Measurements from ENCODE around the gene NOTO. TPM values are rescaled to one million over a fixed set of nuclear protein-coding genes. Genes with fewer than 3 reads are reported as not detected.

The NOTO gene
- total and polyA plus RNA-seq, 2 donors (not counting 3 experiments of a cell fraction or from before 2014, with no cell fraction given) = not detected

DNA sequence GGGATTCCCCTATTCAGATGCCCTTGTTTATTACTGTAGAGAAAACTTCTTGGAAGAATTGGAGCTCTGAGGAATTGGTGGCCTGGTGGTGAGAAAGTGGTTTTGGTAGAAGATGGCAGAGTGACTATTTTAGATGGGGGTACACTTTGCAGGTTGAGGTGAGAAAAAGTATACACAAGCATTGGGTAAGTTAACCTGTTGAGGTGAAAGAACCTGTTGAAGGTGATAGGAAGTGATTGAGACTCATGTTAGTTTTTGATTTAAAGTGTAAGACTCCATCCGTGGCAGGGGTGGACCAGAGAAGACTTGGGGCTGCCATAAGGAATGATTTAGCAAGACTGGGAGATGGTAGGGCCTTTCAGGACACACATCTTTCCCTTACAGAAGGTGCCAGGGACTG is 34.8 kb downstream of the NOTO start:
- FAIRE-seq = no peak
- H3K4me3 ChIP-seq (replicated peaks in 1 of 3; ENCODE audit: insufficient read depth in 1 of 3, low read depth in 1 of 3, low read length in 3 of 3) = no peak overlapping the region
- dilution Hi-C loops (cut with MboI; ENCODE audit: extremely low pct_ligation_motif_present, low sequenced_read_pairs) (no loop called here), intact Hi-C loops (cut with micrococcal nuclease) (no loop called here)
- H3K36me3 ChIP-seq (ENCODE audit: control insufficient read depth in 2 of 2, extremely low read depth in 1 of 2, insufficient read depth in 2 of 2, low read length in 2 of 2) = peaks cover 0 to 14% of the 10 kb centered on the region in 2 experiments
- CTCF ChIA-PET = interaction anchor here (1.5 to 1.8 kb wide), 3 partner anchors 15 to 60 kb away, joined by 3 to 5 read pairs (median 3); no protein-coding TSS in a partner anchor
- H3K9me3 ChIP-seq (replicated peaks; ENCODE audit: control insufficient read depth, insufficient read depth, low read length) = no peaks in the 10 kb centered on the region
- POLR2A ChIA-PET = no interaction called here
- H4K20me1 ChIP-seq (replicated peaks; ENCODE audit: control insufficient read depth, extremely low read depth, insufficient read depth, low read length) = no peaks in the 10 kb centered on the region
- no peak overlapping the region for H3K9ac ChIP-seq (replicated peaks; ENCODE audit: extremely low read depth, insufficient read depth, low read length)
- H3K4me1 ChIP-seq (ENCODE audit: control insufficient read depth, extremely low read depth, insufficient read depth, low read length) = peaks cover 38% of the 10 kb centered on the region
- no peak overlapping the region for H2AFZ ChIP-seq (ENCODE audit: low read depth, low read length)
- no peaks in the 10 kb centered on the region for H3K27me3 ChIP-seq (ENCODE audit: control insufficient read depth in 2 of 2, insufficient read depth in 2 of 2, low read length in 2 of 2)
- no TSS peak for BruUV-seq (replicated peaks)
- H3K79me2 ChIP-seq (ENCODE audit: control insufficient read depth, insufficient read depth, low read length) = peaks cover 76% of the 10 kb centered on the region
- no peak overlapping the region for H3K4me2 ChIP-seq (ENCODE audit: insufficient read depth, low read length)
- DNase-seq (ENCODE audit: low read depth, low spot score) = no peak
- H3K9me1 ChIP-seq (replicated peaks; ENCODE audit: control insufficient read depth, extremely low read depth, insufficient read depth, low read length) = no peaks in the 10 kb centered on the region
- H3K27ac ChIP-seq (ENCODE audit: insufficient read depth, low read depth, low read length) = no peak overlapping the region
- no peak for TF ChIP-seq MAX (IDR thresholded peaks at IDR 0.05; ENCODE audit: insufficient read depth, insufficient read length)
- no peak for TF ChIP-seq MYC (IDR thresholded peaks at IDR 0.05; ENCODE audit: low read depth, low read length)
- no peak for TF ChIP-seq POLR2AphosphoS5 (IDR thresholded peaks at IDR 0.05; ENCODE audit: insufficient read depth, low read depth, low read length)

DNA sequence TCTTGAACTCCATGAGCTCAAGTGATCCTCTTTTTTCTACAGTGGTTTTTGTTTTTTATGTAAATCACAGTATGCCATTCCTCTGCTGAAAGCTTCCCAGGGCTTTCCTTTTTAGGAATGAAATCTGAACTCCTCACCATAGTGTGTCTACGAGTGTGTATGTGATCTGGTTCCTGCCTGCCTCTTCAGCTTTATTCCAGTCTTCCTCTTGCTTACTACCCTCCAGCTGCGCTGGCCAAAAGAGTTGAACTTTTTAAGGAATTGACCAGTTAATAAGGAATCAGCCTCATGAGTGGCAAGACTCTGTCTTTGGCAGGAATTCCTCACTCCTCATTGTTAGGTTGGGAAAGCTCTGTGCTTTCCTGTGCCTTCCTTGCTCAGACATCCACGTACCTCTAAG is 35.8 kb downstream of the NOTO start:
- H3K79me2 ChIP-seq (ENCODE audit: control insufficient read depth, insufficient read depth, low read length) = peaks cover 84% of the 10 kb centered on the region
- intact Hi-C loops (cut with micrococcal nuclease) (no loop called here), dilution Hi-C loops (cut with MboI; ENCODE audit: extremely low pct_ligation_motif_present, low sequenced_read_pairs) (no loop called here)
- H3K4me3 ChIP-seq (replicated peaks in 1 of 3; ENCODE audit: insufficient read depth in 1 of 3, low read depth in 1 of 3, low read length in 3 of 3) = no peak overlapping the region
- no peak overlapping the region for H2AFZ ChIP-seq (ENCODE audit: low read depth, low read length)
- H3K9me3 ChIP-seq (replicated peaks; ENCODE audit: control insufficient read depth, insufficient read depth, low read length) = no peaks in the 10 kb centered on the region
- H3K9me1 ChIP-seq (replicated peaks; ENCODE audit: control insufficient read depth, extremely low read depth, insufficient read depth, low read length) = no peaks in the 10 kb centered on the region
- DNase-seq (ENCODE audit: low read depth, low spot score) (no peak), FAIRE-seq (no peak)
- H4K20me1 ChIP-seq (replicated peaks; ENCODE audit: control insufficient read depth, extremely low read depth, insufficient read depth, low read length) = peaks cover 2% of the 10 kb centered on the region
- ChIA-PET CTCF (interaction anchor here (1.0 to 2.0 kb wide), 5 partner anchors 16 to 61 kb away, joined by 3 to 6 read pairs (median 5); no protein-coding TSS in a partner anchor), POLR2A (no interaction called here)
- H3K4me2 ChIP-seq (ENCODE audit: insufficient read depth, low read length) = no peak overlapping the region
- H3K9ac ChIP-seq (replicated peaks; ENCODE audit: extremely low read depth, insufficient read depth, low read length) = no peak overlapping the region
- H3K27ac ChIP-seq (ENCODE audit: insufficient read depth, low read depth, low read length) = peak overlapping the region; percentile 9
- H3K27me3 ChIP-seq (ENCODE audit: control insufficient read depth in 2 of 2, insufficient read depth in 2 of 2, low read length in 2 of 2) = no peaks in the 10 kb centered on the region
- H3K4me1 ChIP-seq (ENCODE audit: control insufficient read depth, extremely low read depth, insufficient read depth, low read length) = peaks cover 33% of the 10 kb centered on the region
- TF ChIP-seq GATA2 (IDR thresholded peaks at IDR 0.05; ENCODE audit: insufficient read depth, insufficient read length, low read depth, low read length) = no peak
- TF ChIP-seq POLR2A (IDR thresholded peaks at IDR 0.05; ENCODE audit: low read depth, low read length) = no peak
- TF ChIP-seq FOS (IDR thresholded peaks at IDR 0.05; ENCODE audit: borderline replicate concordance, insufficient read depth, low read length) = no peak
- TF ChIP-seq POLR2AphosphoS5 (IDR thresholded peaks at IDR 0.05; ENCODE audit: insufficient read depth, low read depth, low read length) = no peak
- no peak for TF ChIP-seq JUN (IDR thresholded peaks at IDR 0.05; ENCODE audit: borderline replicate concordance, insufficient read depth, insufficient read length, low read depth)
- no peak for TF ChIP-seq MAX (IDR thresholded peaks at IDR 0.05; ENCODE audit: insufficient read depth, insufficient read length)
- no peak for TF ChIP-seq MYC (IDR thresholded peaks at IDR 0.05; ENCODE audit: low read depth, low read length)
- no peak for TF ChIP-seq CTCF (IDR thresholded peaks at IDR 0.05; ENCODE audit: extremely low read depth in 1 of 2, insufficient read depth in 1 of 2, low read depth in 1 of 2, low read length in 2 of 2)
- no peak for TF ChIP-seq EZH2 (IDR thresholded peaks at IDR 0.05; ENCODE audit: borderline replicate concordance, low read depth, low read length, severe bottlenecking)
- no TSS peak for BruUV-seq (replicated peaks)
- peaks cover 0 to 21% of the 10 kb centered on the region in 2 experiments for H3K36me3 ChIP-seq (ENCODE audit: control insufficient read depth in 2 of 2, extremely low read depth in 1 of 2, insufficient read depth in 2 of 2, low read length in 2 of 2)

Data from endothelial cell of umbilical vein (primary cell).